Measurements from ENCODE around the gene SLC39A9. TPM values are rescaled to one million over a fixed set of nuclear protein-coding genes. Genes with fewer than 3 reads are reported as not detected.

SLC39A9 gene
- total RNA-seq, 2 experiments from 2014 or later, result 47.9 to 48.2 TPM

- Mint-ChIP-seq H3K4me3 (no peak overlapping the region), H3K4me1 (peaks cover 2% of the 10 kb centered on the region), H3K27ac (no peak overlapping the region), H3K36me3 (no peaks in the 10 kb centered on the region), H3K9me3 (no peaks in the 10 kb centered on the region), H3K27me3 (peaks cover 5% of the 10 kb centered on the region)
- no peak for DNase-seq
Observed at GRCh38 chr14:69505338-69506240, 107.1 kb downstream of the SLC39A9 start.

- H3K27ac Mint-ChIP-seq, result no peak overlapping the region
Observed at GRCh38 chr14:69506241-69506595, 107.7 kb downstream of the SLC39A9 start.

More at GRCh38 chr14:69506241-69506595, 107.7 kb downstream of the SLC39A9 start:
- Mint-ChIP-seq H3K9me3 (no peaks in the 10 kb centered on the region), H3K4me1 (peaks cover 2% of the 10 kb centered on the region), H3K27me3 (peaks cover 6% of the 10 kb centered on the region), H3K36me3 (no peaks in the 10 kb centered on the region), H3K4me3 (no peak overlapping the region)
- DNase-seq, result no peak

Other genes with a start within 250 kb of the SLC39A9 start
- 10 to 100 TPM; 33.4 to 35.1 TPM for gene DCAF5, start 245.6 kb upstream of the SLC39A9 start, total RNA-seq
- 10 to 100 TPM; 12.0 to 13.0 TPM for gene EXD2, start 207.2 kb upstream of the SLC39A9 start, total RNA-seq
- gene GALNT16, start 138.5 kb upstream of the SLC39A9 start, total RNA-seq, result under 1 TPM; 0.50 to 0.56 TPM
- gene ERH, start 393 bp upstream of the SLC39A9 start, total RNA-seq, result 100 to 1,000 TPM; 392 to 403 TPM
- under 1 TPM in 1 of 2 experiments, not detected in 1; 0.04 TPM for gene PLEKHD1, start 86.0 kb downstream of the SLC39A9 start, total RNA-seq
- not detected for gene CCDC177, start 176.2 kb downstream of the SLC39A9 start, total RNA-seq
- gene SUSD6, start 212.9 kb downstream of the SLC39A9 start, total RNA-seq, result 10 to 100 TPM; 26.3 TPM

Data from activated naive CD8-positive, alpha-beta T cell treated with anti-CD3 and anti-CD28 coated beads for 36 hours (primary cell).